COLO829 (cell line): Measurements from ENCODE around the gene CREBBP.

ENCODE experiments used
- DNase-seq: peaks from one replicate; pipeline ENCODE4 v3.0.0; 2012; ENCODE audit warnings: low spot score

The CREBBP gene

DNA sequence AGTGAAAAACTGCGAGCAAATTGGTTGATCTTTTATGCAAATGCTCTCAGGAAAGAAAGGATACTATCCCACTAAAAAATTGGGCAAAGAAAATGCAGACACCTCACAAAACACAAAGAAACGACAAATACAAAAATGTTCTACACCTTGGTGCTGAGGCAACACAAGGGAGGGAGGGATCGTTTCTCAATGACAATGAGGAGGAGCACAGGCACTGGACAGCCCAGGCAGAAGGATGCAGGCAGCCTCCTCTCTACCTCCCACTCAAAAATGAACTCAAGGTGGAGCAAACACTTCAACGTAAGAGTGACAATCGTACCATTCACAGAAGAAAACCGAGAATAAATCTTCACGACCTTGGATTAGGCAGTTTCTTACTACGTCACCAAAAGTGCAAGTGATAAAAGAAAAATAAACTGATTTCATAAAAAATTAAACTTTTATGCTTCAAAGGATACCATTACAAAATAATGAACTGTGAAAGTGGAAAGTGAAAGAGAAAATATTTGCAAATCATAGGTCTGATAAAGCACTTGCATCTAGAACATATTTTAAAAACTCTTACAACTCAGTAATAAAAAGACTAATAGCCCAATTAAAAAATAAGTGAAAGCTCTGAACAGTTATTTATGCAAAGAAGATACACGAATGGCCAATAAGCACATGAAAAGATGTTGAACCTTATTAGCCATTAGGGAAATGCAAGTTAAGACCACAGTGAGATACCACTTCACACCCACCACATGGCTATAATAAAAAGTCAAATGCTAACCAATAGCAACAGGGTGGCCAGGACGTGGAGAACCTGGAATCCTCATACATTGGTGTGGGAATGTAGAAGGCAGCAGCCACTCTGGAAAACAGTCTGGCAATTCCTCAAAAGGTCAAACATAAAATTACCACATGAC, 82.4 kb downstream of the CREBBP start:
- DNase-seq = peak; percentile 29

- DNase-seq = no peak
Measured at GRCh38 chr16:3797473-3797872, 83.0 kb downstream of the CREBBP start.

- DNase-seq = no peak
Measured at GRCh38 chr16:3793161-3793576, 87.3 kb downstream of the CREBBP start.

DNA sequence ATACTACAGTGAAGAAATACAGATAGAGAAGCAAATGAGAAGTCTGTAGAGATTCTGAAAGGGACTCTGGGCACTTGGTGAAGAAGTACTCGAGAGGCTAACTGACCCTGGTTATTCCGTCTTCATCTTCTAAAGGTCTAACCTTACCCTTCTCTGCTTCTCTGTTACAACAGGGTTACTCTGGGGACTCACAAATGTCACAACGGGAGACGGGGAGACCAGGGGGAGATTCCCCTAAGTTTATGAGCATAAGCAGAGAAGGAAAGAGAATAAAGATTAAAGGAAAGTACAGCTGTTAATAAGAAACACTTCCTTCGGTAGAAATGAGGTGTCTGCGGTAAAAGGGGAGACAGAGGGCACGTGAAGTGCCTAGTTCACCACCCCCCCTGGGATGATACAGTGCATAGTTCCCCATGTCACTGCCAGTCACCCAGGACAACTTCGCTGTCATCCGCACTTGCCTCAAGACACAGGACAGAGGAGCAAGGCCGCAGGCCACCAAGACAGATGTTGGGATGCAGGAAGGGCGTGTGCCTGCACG, 88.0 kb downstream of the CREBBP start:
- DNase-seq = no peak

DNA sequence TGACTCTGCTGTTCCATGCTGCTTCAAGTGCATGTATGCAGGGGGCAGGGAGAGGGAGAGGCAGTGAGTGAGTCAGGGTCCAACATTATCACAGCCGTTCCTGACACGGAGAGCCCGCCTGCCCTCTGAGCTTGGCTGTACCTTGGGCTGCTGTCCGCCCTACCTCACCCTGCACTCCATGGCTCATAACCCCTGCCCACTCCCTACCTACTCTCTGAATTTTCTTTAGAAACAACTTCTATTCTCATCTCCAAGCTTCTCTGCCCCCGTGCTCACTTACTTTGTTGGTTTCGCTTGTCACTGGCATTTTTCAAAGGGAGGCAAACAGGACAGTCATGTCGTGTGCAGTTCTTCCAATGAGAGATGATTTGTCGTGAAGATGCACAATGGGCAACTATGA, 88.8 kb downstream of the CREBBP start:
- DNase-seq = no peak

DNA sequence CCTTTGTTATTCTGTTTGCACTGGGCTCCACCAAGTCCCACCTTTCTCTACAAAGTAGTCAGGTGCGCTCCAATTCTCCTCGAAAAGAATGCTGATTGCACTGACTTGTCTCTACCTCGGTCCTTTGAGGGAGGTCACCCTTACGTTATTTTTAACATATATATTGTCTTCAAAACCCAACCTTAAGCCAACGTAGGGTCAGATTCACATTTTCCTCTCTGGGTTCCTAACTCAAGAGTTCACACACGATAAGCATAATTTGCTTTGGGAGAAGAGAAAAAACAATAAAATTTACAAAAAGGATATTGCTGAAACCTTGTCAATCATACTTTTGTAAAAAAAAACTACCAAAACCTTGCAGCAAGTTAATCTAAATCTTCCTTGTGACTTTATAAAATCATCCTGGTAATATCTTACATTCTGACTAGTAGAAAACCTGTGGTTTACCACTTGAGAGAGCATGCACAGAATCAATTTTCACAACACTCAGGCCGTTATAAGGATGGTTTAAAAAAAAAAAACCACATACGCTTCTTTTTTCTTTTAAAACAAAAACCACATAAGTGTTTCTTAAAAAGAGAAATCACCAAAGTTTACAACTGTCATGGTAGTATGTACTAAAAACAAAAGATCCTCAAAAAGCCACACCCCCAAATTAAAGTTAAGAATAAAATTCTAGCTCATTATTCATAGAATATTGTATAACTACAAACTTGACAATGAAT, 91.0 kb downstream of the CREBBP start:
- no peak for DNase-seq

DNA sequence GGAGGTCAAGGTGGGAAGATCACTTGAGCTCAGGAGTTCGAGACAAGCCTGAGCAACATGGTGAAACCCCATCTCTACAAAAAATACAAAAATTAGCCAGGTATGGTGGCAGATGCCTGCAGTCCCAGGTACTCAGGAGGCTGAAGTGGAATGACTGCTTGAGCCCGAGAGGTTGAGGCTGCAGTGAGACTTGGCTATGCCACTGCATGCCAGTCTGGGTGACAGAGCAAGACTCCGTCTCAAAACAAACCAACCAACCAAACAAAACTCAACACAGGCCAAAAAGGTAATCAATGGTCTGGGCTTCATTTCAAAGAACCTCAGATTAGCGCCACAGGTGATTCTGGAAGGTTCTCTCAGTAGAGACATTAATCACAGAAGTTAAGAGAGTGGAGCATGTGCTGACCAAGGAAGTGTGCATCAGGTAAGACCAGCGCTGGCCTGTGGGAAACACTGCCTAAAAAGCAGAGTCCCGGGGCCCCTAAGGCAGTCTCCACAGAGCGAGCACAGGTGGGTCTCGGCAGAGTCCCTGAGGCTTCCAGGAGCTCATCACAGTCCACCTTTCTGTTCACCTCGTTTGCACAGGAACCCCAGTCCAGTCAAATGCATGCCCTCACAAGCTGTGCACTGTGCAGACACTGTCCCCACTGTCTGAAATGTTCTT, 91.7 kb downstream of the CREBBP start:
- no peak for DNase-seq

DNA sequence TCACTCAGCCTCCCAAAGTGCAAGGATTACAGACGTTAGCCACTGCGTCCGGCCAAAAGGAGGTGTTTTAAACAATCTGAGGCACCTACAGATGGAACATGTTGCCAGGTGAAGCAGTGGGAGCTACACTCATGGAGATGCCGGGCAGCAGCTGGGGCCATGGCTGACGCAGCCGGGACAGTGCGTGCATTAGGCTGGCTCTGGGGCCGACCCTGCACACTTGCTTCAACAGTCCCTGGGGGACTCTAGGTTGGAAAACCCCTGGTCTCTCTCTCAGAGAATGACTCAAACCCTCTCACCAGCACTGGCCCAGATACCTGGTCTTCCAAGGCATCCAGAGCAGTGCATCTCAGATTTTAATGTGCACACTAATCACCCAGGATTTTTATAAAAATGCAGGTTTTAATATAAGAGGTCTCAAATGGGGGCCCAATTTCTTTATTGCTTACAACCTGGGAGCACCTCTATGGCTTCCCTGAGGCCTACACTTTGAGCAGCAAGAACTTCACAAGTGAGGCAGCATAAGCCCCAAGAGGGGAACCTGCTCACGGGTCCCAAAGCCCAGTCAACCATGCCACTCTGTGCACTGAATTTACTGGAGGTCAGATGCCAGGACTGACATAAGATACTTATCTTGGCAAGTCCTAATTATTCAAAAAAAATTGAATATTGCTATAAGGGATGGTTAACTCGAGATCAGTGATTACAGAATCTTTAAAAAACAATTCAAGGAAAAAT, 92.4 kb downstream of the CREBBP start:
- DNase-seq = no peak

DNA sequence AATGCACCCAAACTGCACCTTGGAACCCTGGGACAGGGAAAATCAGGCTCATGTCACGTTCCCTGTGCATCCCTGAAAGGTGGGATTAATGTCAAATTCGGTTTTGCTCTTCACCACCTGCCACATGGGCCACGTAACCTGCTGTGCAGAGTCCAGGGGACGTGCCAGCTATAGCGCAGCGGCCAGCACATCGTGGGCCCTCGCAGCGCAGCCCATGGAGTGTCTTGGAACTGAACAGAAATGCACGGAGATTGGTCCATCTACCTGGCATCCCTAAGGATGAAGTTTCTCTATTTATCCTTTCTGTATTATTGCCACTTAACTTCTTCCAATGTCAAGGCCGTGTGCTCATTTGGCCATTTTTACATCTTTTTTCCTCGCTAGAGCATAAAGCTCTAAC, 95.1 kb downstream of the CREBBP start:
- DNase-seq = no peak

DNA sequence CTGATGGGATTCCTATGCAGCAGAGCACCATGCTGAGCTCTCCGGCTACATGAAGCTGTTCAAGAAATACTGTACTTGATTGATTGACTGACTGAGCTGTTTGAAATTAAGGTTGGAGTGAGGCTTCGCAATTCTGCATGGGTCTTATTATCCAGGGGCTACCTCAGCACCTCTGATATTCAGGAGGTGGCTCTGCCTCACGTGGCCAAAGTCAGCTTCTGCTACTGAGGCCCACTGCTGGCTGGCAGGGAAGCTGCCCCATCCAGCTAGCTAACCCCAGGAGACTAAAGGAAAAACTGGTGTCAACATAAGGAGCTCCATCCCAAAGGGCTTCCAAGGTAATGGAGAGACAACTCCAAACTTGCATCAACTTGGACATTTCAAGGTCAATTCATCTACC, 97.0 kb downstream of the CREBBP start:
- DNase-seq = no peak

DNA sequence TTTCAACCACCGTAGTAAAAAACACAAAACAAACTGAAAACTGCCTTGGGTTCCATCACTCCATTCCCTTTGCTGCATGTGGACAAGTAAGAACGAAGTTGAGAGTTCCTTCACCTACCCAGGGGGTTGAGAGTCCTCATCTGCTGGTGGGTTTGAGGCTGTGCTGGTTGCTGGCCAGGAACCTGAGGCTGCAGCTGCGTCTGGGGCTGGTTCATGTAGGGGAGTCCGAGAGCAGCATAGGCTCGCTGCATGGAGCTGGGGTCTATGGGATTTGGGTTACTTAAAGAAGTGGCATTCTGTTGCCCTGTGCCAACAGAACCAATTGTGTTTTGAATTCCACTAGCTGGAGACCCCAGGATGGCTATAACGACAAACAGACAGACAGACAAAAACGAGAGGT, 97.9 kb downstream of the CREBBP start:
- DNase-seq = no peak

DNA sequence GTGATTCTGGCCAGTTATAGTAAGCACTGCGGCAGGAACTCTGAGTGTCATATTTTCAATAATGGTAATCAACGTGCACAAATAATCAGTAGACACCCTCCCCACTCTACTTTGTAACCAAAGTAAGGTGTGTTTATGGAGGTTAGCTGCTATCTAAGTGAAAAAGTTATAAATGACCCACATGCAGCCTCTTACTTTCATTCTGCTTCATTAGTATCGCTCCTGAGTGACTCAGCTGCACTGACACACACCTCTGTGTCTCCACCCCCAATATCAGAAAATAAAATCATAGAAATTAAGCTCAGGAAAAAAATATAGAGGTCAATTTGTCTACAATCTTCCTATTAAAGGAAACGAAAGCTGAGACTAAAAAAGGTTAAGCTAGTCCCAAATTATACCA, 99.1 kb downstream of the CREBBP start:
- no peak for DNase-seq

- DNase-seq = no peak
Measured at GRCh38 chr16:3780570-3780969, 99.9 kb downstream of the CREBBP start.

GRCh38 chr16:3776316-3776715, 104.2 kb downstream of the CREBBP start:
- no peak for DNase-seq

DNA sequence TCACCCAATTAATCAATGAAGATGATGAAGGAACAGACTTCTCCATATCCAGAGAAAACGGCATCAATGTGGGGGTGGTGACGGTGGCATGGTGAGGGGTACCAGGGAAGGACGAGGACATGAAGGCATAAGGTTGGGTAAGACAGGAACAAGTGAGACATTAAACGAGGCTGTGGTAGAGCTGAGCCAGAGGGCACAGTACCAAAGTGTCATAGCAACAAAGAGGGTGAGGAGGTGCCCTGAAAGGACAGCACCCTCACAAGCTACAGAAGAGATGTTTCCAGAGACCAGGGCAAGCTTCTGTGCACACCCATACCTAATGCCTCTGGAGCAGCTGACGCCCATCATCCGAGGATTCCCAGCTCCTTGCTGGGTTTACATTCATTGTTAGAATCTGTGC, 105.7 kb downstream of the CREBBP start:
- DNase-seq = no peak

DNA sequence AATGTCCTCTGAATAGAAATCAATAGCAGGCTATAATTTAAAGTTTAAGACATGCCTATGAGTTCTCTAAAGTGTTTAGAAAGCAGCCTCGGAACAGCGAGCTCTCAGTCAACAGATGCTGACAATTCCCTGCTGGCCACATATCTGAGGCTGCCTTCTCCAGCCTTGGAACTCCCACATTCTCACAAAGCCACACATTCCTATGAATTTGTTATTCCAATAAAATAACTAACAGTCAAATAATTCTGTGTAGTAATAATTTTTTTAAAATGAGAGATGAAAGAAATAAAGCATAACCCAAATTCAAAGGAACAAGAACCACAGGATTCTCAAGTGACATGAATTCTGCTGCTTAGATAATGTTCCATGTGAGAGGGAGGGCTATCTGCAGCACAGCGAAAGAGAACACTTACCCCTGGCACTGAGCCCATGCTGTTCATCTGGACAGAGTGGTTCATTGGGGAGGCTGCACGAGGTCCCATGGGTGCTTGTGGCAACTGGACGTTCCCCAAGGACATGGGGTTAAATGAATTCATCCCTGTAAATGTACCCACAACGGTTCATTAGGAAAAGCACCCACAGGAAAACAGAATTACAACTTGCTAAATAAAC, 106.3 kb downstream of the CREBBP start:
- no peak for DNase-seq

DNA sequence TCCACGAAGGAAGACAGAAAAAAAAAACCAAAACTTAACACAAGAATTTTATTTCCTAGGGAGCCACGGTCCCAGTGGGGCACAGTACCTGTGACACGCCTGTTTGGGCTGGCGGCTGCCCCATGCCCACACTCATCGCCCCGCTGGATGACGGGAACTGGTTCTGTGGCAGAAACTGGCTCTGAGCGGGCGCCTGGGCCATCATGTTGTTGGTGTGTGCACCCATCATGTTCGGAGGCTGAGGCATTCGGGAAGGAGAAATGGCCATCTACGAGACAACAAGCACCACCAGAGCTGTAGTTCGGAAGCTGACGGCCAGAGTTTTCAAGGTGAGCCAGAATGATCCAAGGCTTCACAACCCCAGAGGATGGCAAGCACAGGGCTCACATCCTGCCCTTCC, 106.8 kb downstream of the CREBBP start:
- no peak for DNase-seq

- no peak for DNase-seq
Measured at GRCh38 chr16:3771513-3771912, 109.0 kb downstream of the CREBBP start.

DNA sequence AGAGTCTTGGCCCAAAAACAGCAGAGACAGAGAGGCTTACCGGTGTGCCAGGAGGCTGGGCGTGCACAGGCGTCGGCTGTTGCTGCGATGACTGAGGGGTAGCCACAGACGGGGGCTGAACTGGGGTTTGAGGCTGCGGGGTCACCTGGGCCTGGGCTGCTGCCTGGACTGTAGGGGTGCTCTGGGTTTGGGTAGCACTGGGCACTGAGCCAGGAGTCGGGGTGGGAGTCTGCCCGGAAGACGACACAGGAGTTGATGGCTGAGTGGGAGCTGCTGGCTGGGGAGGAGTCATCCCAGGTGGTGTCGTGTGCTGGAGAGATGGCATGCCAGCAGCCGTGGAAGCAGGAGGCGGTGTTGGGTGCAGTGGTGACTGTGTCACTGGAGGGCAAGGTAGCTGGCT, 110.0 kb downstream of the CREBBP start:
- no peak for DNase-seq

DNA sequence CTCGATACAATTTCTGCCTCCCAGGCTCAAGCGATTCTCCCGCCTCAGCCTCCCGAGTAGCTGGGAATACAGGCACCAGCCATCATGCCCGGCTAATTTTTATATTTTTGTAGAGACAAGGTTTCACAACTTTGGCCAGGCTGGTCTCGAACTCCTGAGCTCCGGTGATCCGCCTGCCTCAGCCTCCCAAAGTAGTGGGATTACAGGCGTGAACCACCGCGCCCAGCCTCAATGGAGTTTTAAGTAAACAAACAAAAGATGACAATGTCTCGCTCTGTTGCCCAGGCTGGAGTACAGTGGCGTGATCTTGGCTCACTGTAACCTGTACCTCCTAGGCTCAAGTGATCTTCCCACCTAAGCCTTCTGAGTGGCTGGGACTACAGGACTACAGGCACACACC, 110.6 kb downstream of the CREBBP start:
- no peak for DNase-seq

GRCh38 chr16:3769013-3769412, 111.5 kb downstream of the CREBBP start:
- DNase-seq = no peak
